Measurements from ENCODE around the gene GTPBP6.

The GTPBP6 gene, protein sequence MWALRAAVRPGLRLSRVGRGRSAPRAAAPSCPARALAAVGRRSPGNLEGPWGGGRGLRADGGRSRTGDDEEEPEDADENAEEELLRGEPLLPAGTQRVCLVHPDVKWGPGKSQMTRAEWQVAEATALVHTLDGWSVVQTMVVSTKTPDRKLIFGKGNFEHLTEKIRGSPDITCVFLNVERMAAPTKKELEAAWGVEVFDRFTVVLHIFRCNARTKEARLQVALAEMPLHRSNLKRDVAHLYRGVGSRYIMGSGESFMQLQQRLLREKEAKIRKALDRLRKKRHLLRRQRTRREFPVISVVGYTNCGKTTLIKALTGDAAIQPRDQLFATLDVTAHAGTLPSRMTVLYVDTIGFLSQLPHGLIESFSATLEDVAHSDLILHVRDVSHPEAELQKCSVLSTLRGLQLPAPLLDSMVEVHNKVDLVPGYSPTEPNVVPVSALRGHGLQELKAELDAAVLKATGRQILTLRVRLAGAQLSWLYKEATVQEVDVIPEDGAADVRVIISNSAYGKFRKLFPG

GRCh38 chrX:318739-319578 lies at the start of gene GTPBP6:
Gene GTPBP6 (minus strand): TSS chrX:318796. CDS start chrX:318787, 9 bp downstream.
- TF ChIP-seq GATA3 (IDR thresholded peaks at IDR 0.05; ENCODE audit: low read depth, low read length) (no peak), GATA2 (IDR thresholded peaks at IDR 0.05; ENCODE audit: low read depth, low read length) (no peak)

DNA sequence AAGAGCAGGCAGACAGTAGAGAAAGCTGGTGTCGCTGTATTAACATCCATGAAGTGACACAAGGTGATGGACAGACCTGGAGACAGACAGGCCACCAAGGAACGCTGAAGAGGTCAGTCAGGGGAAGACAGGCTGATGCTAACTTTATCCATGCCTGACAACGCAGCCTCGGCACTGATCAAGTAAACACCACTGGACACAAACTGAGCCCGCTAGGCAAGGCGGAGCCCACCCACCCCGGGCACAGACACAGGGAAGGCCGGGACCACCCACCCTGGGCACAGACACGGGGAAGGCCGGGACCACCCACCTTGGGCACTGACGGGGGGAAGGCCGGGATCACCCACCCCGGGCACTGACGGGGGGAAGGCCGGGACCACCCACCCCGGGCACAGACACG lies 49.3 kb upstream of the GTPBP6 start:
- TF ChIP-seq GATA3 (IDR thresholded peaks at IDR 0.05; ENCODE audit: low read depth, low read length) (no peak), GATA2 (IDR thresholded peaks at IDR 0.05; ENCODE audit: low read depth, low read length) (no peak)

GRCh38 chrX:367349-367748 lies 48.8 kb upstream of the GTPBP6 start:
- TF ChIP-seq GATA3 (IDR thresholded peaks at IDR 0.05; ENCODE audit: low read depth, low read length) (no peak), GATA2 (IDR thresholded peaks at IDR 0.05; ENCODE audit: low read depth, low read length) (no peak)

DNA sequence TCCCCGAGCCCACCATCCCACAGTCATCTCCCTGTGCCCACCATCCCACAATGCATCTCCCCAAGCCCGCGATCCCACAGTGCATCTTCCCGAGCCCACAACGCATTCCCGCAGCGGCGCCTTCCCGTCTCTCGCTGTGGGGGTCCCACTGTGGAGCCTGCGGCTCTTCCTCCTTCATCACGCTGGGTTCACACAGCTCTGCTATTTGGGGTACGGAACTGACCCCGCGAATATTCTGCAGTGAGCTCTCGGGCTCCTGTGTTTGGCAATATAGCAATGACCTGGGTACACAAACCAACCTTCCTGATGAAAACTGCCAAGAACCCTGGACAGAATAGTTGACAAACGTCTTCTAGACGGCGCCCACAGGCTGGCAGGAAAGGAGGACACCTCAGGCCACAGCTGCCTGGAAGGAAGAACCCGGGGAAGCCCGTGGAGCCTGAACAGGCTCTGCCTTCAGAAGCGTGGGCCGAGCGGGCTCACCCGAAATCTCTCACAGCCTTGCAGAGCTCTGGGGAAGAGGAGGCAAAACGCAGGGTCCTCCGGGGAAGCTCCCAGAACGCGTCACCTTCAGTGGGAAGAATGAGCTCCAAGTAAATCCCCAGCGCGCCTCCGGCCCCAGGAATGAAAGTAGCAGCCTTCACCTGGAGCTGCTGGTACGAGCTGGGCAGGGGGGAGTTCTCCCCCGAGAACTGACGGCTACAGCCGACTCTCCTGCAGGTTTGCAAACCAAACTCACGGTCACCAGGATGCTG lies 45.2 kb upstream of the GTPBP6 start:
- TF ChIP-seq GATA2 (IDR thresholded peaks at IDR 0.05; ENCODE audit: low read depth, low read length) (no peak), GATA3 (IDR thresholded peaks at IDR 0.05; ENCODE audit: low read depth, low read length) (no peak)

GRCh38 chrX:362937-363620 lies 44.5 kb upstream of the GTPBP6 start:
- no peak for TF ChIP-seq GATA3 (IDR thresholded peaks at IDR 0.05; ENCODE audit: low read depth, low read length)
- TF ChIP-seq GATA2 (IDR thresholded peaks at IDR 0.05; ENCODE audit: low read depth, low read length), result no peak

GRCh38 chrX:362351-362750 lies 43.8 kb upstream of the GTPBP6 start:
- TF ChIP-seq GATA3 (IDR thresholded peaks at IDR 0.05; ENCODE audit: low read depth, low read length), result no peak
- no peak for TF ChIP-seq GATA2 (IDR thresholded peaks at IDR 0.05; ENCODE audit: low read depth, low read length)

DNA sequence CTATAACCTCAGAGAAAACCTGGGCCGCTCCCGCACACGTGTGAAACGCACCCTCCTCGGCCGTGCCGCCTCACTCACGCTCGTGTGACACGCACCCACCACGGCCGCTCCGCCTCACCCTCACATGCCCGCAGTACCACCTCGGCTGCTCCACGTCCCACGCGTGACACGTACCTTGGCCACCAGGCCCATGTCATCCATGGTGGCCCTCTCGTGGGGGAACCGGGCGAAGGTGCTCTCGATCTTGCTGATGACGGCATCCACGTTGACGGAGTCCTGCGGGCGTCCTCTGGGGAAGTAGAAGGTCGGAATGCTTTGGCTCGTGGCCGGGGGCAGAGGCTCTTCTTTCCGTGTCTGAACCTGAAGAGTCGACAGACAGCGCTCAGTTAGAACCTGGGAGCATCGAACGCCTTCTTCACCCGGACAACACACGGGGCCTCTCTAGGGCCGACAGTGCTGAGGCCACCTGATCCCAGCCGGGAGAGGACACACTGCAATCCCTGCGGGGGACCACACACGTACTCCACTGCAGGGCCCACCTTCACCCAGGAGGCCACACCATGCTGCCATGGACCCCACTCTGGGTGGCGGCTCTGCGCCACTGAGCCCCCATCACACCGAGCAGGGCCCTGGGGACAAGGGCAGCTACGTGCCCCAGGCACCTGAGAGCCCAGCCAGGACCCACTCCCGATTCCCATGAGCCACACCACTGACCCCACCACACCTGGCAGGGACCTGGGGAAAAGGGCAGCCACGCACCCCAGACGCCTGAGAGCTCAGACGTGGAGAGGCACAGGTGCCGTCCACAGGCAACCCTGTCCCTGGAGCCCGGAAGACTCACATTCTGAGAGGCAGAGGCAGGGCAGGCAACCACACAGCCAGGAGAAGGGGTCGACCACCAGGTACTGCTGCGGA lies 42.9 kb upstream of the GTPBP6 start:
- TF ChIP-seq GATA2 (IDR thresholded peaks at IDR 0.05; ENCODE audit: low read depth, low read length), result no peak
- TF ChIP-seq GATA3 (IDR thresholded peaks at IDR 0.05; ENCODE audit: low read depth, low read length), result no peak

DNA sequence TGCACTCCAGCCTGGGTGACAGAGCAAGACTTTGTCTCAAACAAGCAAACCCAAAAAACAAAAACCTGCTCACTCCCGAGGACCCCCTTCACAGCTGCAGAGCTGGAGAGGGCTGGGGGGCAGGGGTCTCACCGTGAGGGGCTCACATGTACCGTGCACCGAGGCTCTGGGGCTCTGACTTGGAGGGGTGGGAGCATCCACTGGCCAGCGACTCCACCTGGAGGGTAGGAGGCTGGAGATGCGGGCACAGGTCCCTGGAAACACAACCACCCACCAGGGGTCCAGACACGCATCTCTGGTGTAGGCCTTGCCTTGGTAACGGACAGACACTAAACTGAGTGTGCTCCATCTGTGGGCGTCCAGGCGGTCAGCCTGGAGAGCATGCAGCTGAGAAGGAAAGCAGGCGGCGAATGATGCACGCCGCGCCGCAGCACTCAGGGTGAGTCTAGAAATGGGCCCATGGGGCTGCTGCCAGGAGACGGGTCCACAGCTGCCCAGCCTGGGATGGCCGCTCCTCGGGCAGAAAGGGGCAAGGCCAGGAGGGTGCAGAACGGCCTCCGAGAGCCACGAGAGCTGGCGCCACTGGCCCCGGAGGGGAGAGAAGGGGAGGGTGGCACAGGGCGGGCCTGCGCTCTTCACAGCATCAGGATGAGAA lies 42.0 kb upstream of the GTPBP6 start:
- TF ChIP-seq GATA2 (IDR thresholded peaks at IDR 0.05; ENCODE audit: low read depth, low read length) (no peak), GATA3 (IDR thresholded peaks at IDR 0.05; ENCODE audit: low read depth, low read length) (no peak)

GRCh38 chrX:358651-359143 lies 40.1 kb upstream of the GTPBP6 start:
- no peak for TF ChIP-seq GATA2 (IDR thresholded peaks at IDR 0.05; ENCODE audit: low read depth, low read length)

DNA sequence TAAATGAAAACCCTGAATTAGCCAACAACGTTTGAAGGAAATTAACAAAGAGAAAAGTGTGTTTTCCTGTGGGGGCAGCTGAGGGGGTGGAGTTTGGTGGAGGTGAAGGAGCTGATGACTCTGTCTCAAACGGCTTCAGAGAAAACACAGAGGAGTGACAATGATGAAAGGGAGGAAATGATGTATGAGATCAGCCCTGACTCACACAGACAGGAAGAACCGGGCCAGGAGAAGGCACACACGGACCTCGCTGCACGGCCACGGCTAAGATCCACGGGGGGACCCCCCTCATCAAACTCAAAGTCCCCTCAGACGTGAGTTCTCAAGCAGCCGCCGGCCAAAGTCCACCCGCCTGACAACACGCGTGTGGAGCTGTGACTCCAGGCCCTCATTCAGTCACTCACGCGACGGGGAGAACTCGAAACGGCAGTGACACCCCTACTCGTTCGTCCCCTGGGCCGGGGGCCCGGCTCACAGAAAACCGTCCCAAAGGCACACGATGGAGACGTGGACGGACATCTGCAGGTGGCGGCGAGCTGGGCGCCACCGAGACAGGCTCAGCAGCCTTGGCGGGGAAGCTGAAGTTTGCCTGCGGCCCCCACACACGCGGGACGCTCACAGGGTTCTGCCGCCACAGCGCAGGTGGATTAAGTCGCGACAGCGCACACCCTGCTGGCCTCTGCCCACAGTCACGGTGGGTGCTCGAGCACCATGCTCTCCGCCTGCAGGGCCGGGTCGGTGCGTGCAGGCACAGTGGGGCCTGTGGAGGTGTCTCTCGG lies 39.3 kb upstream of the GTPBP6 start:
- no peak for TF ChIP-seq GATA3 (IDR thresholded peaks at IDR 0.05; ENCODE audit: low read depth, low read length)
- no peak for TF ChIP-seq GATA2 (IDR thresholded peaks at IDR 0.05; ENCODE audit: low read depth, low read length)

DNA sequence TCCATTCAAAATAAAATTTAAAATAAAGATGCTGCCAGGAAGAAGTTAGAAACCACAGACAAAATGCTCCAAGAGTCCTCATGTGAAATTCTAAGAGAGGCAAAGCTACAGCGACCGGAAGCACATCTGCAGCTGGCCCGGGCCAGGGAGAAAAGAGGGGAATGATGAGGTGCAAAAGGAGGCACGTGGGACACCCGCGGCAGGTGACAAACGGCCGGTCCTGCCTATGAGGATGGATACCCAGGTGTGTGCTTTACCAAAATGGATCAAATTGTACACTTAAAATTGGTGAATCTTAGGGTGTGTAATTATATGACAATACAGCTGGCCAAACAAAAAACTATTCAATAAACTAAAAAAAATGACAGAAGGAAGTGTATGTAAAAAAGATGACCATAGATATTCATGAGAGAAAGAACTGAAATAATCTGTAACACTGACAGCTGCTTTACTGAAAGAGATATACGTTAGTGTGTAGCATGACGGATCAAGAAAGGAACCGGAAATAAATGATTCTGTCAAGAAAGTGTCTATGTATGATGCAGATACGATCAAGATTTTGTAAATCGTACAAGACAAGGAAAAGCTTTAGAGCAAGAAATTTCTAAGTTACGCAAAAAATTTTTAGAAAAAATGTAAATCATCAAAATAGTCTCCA lies 38.6 kb upstream of the GTPBP6 start:
- TF ChIP-seq GATA2 (IDR thresholded peaks at IDR 0.05; ENCODE audit: low read depth, low read length) (no peak), GATA3 (IDR thresholded peaks at IDR 0.05; ENCODE audit: low read depth, low read length) (no peak)

Data from SH-SY5Y (cell line).